NCI-H460 (cell line): ENCODE data around the gene PFKFB2. TPM values are rescaled to one million over a fixed set of nuclear protein-coding genes. Genes with fewer than 3 reads are reported as not detected.

Experiments used
- total RNA-seq: library from RNA; depleted of rRNA; stranded (reverse); fragments of >200 nt; shearing (Covaris generic); gene quantifications from 2 replicates; pipeline ENCODE4 v1.2.3, GENCODE V29; 2014; rRNA removed

Gene PFKFB2
- total RNA-seq, 1 experiment from 2014 or later: 4.4 TPM

Other genes with a start within 250 kb of the PFKFB2 start
- not detected in 2 replicates for gene IL20, start 187.7 kb upstream of the PFKFB2 start, total RNA-seq
- not detected in 2 replicates for gene IL24, start 155.8 kb upstream of the PFKFB2 start, total RNA-seq
- gene FCMR, start 131.3 kb upstream of the PFKFB2 start, total RNA-seq: not detected in 2 replicates
- gene PIGR, start 106.8 kb upstream of the PFKFB2 start, total RNA-seq: not detected in 2 replicates
- gene FCAMR, start 82.8 kb upstream of the PFKFB2 start, total RNA-seq: not detected in 2 replicates
- not detected in 2 replicates for gene C1orf116, start 20.5 kb upstream of the PFKFB2 start, total RNA-seq
- gene YOD1, start 2.1 kb upstream of the PFKFB2 start, total RNA-seq: 27.9 and 31.9 TPM in 2 replicates
- gene C4BPB, start 35.6 kb downstream of the PFKFB2 start, total RNA-seq: not detected in 2 replicates
- gene C4BPA, start 51.0 kb downstream of the PFKFB2 start, total RNA-seq: not detected in 2 replicates